H1 (cell line): ENCODE data around the gene GRAMD1B.

Experiments
- KDM1A ChIP-seq: fragments of 200-600, 300-600 bp; sonication (generic); IDR thresholded peaks from 2 replicates; pipeline ENCODE4 v1.7.1; 2016; ENCODE audit warnings: mild to moderate bottlenecking, low read length, borderline replicate concordance
- POLR2A ChIP-seq, 2 experiments: IDR thresholded peaks; 1 replicate in 1 of 2; 2 replicates in 1 of 2; pipeline ENCODE4 v1.6.1; 2011; ENCODE audit warnings: low read depth in 2 of 2, low read length in 2 of 2, mild to moderate bottlenecking in 2 of 2; ENCODE audit errors: control extremely low read depth in 1 of 2
- ZNF274 ChIP-seq: IDR thresholded peaks from 2 replicates; pipeline ENCODE4 v1.7.0; 2012; ENCODE audit warnings: low read length, borderline replicate concordance; ENCODE audit errors: extremely low read depth

DNA sequence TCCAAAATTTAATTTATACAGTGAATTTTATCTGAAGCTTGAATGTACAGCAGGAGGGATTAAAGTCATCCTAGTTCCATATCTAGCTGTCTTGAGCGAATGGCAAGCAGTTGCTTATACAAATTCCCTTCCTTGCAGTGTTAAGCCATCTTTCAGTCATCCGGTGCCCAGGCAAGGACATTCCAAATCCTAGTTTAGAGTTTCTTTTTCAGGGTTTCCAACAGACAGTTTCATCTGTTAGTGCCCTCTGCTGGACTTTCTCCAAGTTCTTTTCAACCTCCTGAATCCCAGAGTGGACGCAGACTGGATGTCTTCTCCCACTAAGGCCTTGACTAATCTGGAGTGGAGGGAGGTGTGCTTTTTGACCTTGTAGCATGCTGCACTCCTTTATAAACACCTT lies 45.4 kb downstream of the GRAMD1B start:
- TF ChIP-seq KDM1A (no peak), ZNF274 (no peak), POLR2A (IDR thresholded peaks at IDR 0.05; ENCODE audit: control extremely low read depth in 1 of 2, low read depth in 2 of 2, low read length in 2 of 2) (no peak)
